AG09309 (cell line): ENCODE data around the gene RIC8A.

Source experiments
- DNase-seq: peaks from one replicate; pipeline ENCODE4 v3.0.0-alpha.2; 2010; ENCODE audit warnings: low read depth
- H3K4me3 ChIP-seq: 2 replicates; pipeline ENCODE4 v1.5.1; 2011; ENCODE audit warnings: mild to moderate bottlenecking, low read depth, low read length, moderate library complexity; ENCODE audit not compliant: control insufficient read depth
- CTCF ChIP-seq: IDR thresholded peaks from 2 replicates; pipeline ENCODE4 v1.5.1; 2011; ENCODE audit warnings: mild to moderate bottlenecking, low read depth, low read length, inconsistent platforms; ENCODE audit not compliant: insufficient read depth, control insufficient read depth; ENCODE audit errors: missing control alignments

RIC8A gene

GRCh38 chr11:200224-201003 lies 7.1 kb upstream of the RIC8A start:
- no peak for DNase-seq
- H3K4me3 ChIP-seq: no peak overlapping the region
- no peak for TF ChIP-seq CTCF

GRCh38 chr11:201966-202365 lies 5.5 kb upstream of the RIC8A start:
- DNase-seq: no peak
- no peak for TF ChIP-seq CTCF

GRCh38 chr11:202490-202889 lies 5.0 kb upstream of the RIC8A start:
- TF ChIP-seq CTCF: no peak
- no peak for DNase-seq

More at GRCh38 chr11:201966-202365, 5.5 kb upstream of the RIC8A start:
- H3K4me3 ChIP-seq: no peak overlapping the region

GRCh38 chr11:203056-203944 lies 4.2 kb upstream of the RIC8A start:
- no peak for DNase-seq
- TF ChIP-seq CTCF: no peak
- no peak overlapping the region for H3K4me3 ChIP-seq

More at GRCh38 chr11:202490-202889, 5.0 kb upstream of the RIC8A start:
- no peak overlapping the region for H3K4me3 ChIP-seq

- no peak for DNase-seq
- no peak for TF ChIP-seq CTCF
- no peak overlapping the region for H3K4me3 ChIP-seq
Observed at GRCh38 chr11:203945-204586, 3.4 kb upstream of the RIC8A start.

- H3K4me3 ChIP-seq: no peak overlapping the region
- DNase-seq: no peak
- TF ChIP-seq CTCF: no peak
Observed at GRCh38 chr11:204587-205109, 2.9 kb upstream of the RIC8A start.
